Spleen (tissue), 11 donors: ENCODE measurements around the gene AADAT. TPM values are rescaled to one million over a fixed set of nuclear protein-coding genes. Genes with fewer than 3 reads are reported as not detected.
"Not testable (repeated sequence)": the region's sequence is repeated elsewhere in the genome, so short reads cannot be mapped to it uniquely, and the experiment has no call there.

Experiments used
- DNase-seq: peaks from one replicate; pipeline ENCODE4 v3.0.0-alpha.2; 2020
- H3K27ac ChIP-seq, 8 donors: fragments of 200-600 bp; sonication (generic) in 7 of 8; 1 replicate in 4 of 8; 2 replicates in 4 of 8; pipeline versions ENCODE4 v1.5.0 to v1.8.0; 2016 to 2021; ENCODE audit warnings: inconsistent platforms in 4 of 8, mild to moderate bottlenecking in 4 of 8, moderate library complexity in 1 of 8
- H3K27me3 ChIP-seq, 7 donors: fragments of 200-600 bp; sonication (generic) in 6 of 7; replicated peaks in 1 of 7; 1 replicate in 4 of 7; 2 replicates in 3 of 7; pipeline versions ENCODE4 v1.5.0 to v1.8.0; 2016 to 2021; ENCODE audit warnings: inconsistent platforms in 3 of 7, mild to moderate bottlenecking in 1 of 7
- H3K36me3 ChIP-seq, 6 donors: fragments of 200-600 bp; sonication (generic) in 5 of 6; 1 replicate in 4 of 6; 2 replicates in 2 of 6; pipeline versions ENCODE4 v1.5.0 to v1.8.0; 2016 to 2021; ENCODE audit warnings: inconsistent platforms in 2 of 6
- H3K4me1 ChIP-seq, 6 donors: fragments of 200-600 bp; sonication (generic) in 5 of 6; 1 replicate in 3 of 6; 2 replicates in 3 of 6; pipeline versions ENCODE4 v1.5.0 to v1.8.0; 2016 to 2021; ENCODE audit warnings: inconsistent platforms in 3 of 6
- H3K4me3 ChIP-seq, 8 donors: fragments of 200-600 bp; sonication (generic) in 7 of 8; 1 replicate in 4 of 8; 2 replicates in 4 of 8; pipeline versions ENCODE4 v1.5.0 to v1.8.0; 2016 to 2021; ENCODE audit warnings: inconsistent platforms in 4 of 8, mild to moderate bottlenecking in 4 of 8, moderate library complexity in 2 of 8
- H3K9me3 ChIP-seq, 8 donors: fragments of 200-600 bp; sonication (generic) in 7 of 8; 1 replicate in 4 of 8; 2 replicates in 4 of 8; pipeline versions ENCODE4 v1.5.0 to v1.8.0; 2016 to 2021; ENCODE audit warnings: inconsistent platforms in 4 of 8
- POLR2A ChIP-seq, 3 donors: fragments of 450-650 bp; IDR thresholded peaks; one replicate each; pipeline ENCODE4 v1.5.1; 2017; ENCODE audit warnings: antibody characterized with exemption in 3 of 3, mild to moderate bottlenecking in 1 of 3
- POLR2AphosphoS5 ChIP-seq, 3 donors: sonication (generic); formaldehyde crosslinking; IDR thresholded peaks; one replicate each; pipeline ENCODE4 v1.5.1; 2017; ENCODE audit warnings: antibody characterized with exemption in 3 of 3
- WGBS, 5 donors: extraction: QIAGEN DNeasy Blood & Tissue Kit in 3 of 5; methylation state at CpG; one replicate each; pipeline versions ENCODE4 v1.1.5 to v1.1.7; 2013 to 2018; 5-methylcytosine and 5-hydroxymethylcytosine counted together
- intact Hi-C: fragments of 100-400 bp; cut with DNase I; formaldehyde crosslinking; loops from one replicate; pipeline ENCODE4 v1.15.0; 2023; ENCODE audit warnings: low total_unique reads
- polyA plus RNA-seq, 3 donors: library from polyadenylated mRNA; stranded (reverse); fragments of 200-250 nt; gene quantifications; one replicate each; pipeline ENCODE4 v1.2.1, GENCODE V29; 2013
- total RNA-seq, 7 donors: library from RNA; depleted of rRNA in 3 of 7; stranded (reverse); fragments of >200 nt in 3 of 7; fragmentation: NEBNext Ultra II Directional in 4 of 7; extraction: Animal tissue kit (Norgen Biotek cat#: 25700) in 4 of 7; gene quantifications; one replicate each; pipeline versions ENCODE4 v1.1.0 to v1.2.1, GENCODE V29; 2016 to 2021
- TF ChIP-seq, protein P1 (sequence below), 11 experiments: fragments of 200-600 bp in 7 of 11; fragments of 450-650 bp in 4 of 11; sonication (generic) in 4 of 11; IDR thresholded peaks in 8 of 11; conservative IDR thresholded peaks in 3 of 11; 1 replicate in 7 of 11; 2 replicates in 4 of 11; pipeline versions ENCODE4 v1.4.0 to v1.8.0; 2016 to 2021; ENCODE audit warnings: antibody characterized with exemption in 11 of 11, inconsistent platforms in 4 of 11, mild to moderate bottlenecking in 1 of 11
- donor health status: healthy with polysubstance abuse.
- donor health status: DM: no; HTN: no; CAD: no; lungs with moderate emphysema.
- donor health status: DM: no; HTN: no; CAD: no.
- donor health status: Bipolar disorder and iron deficiency.
- donor health status: healthy.
- donor health status: DM: no; HTN: no; CAD: no.
- donor health status: DM: yes; HTN: yes; CAD: no.

AADAT gene
- total and polyA plus RNA-seq, 10 donors = 0.89 to 5.0 (median 1.4) TPM

DNA sequence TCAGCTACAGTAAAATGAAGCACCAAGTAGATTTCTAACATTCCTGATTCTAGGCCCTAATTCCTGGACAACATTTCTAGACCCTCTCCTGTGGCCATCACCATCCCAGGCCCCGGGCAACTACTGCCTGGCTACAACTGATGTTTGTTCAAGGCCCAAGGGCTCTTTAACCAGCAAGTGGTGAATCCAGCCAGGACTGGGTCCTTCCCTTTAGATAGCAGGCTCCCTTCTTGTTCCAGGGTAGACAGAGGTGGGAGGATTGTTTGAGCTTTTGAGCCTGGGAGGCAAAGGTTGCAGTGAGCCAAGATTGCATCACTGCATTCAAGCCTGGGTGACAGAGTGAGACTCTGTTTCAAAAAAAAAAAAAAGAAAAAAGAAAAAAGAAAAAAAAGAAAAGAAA, 12.7 kb upstream of the AADAT start:
- Histone ChIP-seq H3K4me3 (no peak overlapping the region), H3K36me3 (no peaks in the 10 kb centered on the region), H3K9me3 (no peaks in the 10 kb centered on the region), H3K4me1 (no peaks in the 10 kb centered on the region), H3K27me3 (no peaks in the 10 kb centered on the region), H3K27ac (no peak overlapping the region)
- TF ChIP-seq POLR2A (IDR thresholded peaks at IDR 0.05) = no peak
- no peak for TF ChIP-seq POLR2AphosphoS5 (IDR thresholded peaks at IDR 0.05)
- TF ChIP-seq, protein P1, sequence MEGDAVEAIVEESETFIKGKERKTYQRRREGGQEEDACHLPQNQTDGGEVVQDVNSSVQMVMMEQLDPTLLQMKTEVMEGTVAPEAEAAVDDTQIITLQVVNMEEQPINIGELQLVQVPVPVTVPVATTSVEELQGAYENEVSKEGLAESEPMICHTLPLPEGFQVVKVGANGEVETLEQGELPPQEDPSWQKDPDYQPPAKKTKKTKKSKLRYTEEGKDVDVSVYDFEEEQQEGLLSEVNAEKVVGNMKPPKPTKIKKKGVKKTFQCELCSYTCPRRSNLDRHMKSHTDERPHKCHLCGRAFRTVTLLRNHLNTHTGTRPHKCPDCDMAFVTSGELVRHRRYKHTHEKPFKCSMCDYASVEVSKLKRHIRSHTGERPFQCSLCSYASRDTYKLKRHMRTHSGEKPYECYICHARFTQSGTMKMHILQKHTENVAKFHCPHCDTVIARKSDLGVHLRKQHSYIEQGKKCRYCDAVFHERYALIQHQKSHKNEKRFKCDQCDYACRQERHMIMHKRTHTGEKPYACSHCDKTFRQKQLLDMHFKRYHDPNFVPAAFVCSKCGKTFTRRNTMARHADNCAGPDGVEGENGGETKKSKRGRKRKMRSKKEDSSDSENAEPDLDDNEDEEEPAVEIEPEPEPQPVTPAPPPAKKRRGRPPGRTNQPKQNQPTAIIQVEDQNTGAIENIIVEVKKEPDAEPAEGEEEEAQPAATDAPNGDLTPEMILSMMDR (IDR thresholded peaks at IDR 0.05 in 8 of 11, conservative IDR thresholded peaks at IDR 0.05 in 3 of 11) = no peak
- no peak for DNase-seq
- WGBS, 5 donors = 89 to 100% (median 94%) methylated on average over 1 of the region's 1 CpG
- intact Hi-C loops = no loop called here

DNA sequence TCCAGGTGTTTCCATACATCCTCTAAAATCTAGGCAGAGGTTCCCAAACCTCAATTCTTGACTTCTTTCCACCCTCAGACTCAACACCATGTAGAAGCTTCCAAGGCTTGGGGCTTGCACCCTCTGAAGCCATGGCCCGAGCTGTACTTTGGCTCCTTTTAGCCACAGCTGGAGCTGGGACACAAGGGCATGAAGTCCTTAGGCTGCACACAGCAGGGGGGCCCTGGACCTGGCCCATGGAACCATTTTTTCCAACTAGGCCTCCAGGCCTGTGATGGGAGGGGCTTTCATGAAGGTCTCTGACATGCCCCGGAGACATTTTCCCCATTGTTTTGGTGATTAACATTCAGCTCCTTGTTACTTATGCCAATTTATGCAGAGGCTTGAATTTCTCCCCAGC, 8.4 kb upstream of the AADAT start:
- DNase-seq, H3K36me3 ChIP-seq, H3K4me3 ChIP-seq, H3K9me3 ChIP-seq, intact Hi-C loops, H3K27me3 ChIP-seq, H3K27ac ChIP-seq, H3K4me1 ChIP-seq: not testable (repeated sequence)
- WGBS, 5 donors = 80 to 88% (median 83%) methylated on average over 2 of the region's 2 CpGs

DNA sequence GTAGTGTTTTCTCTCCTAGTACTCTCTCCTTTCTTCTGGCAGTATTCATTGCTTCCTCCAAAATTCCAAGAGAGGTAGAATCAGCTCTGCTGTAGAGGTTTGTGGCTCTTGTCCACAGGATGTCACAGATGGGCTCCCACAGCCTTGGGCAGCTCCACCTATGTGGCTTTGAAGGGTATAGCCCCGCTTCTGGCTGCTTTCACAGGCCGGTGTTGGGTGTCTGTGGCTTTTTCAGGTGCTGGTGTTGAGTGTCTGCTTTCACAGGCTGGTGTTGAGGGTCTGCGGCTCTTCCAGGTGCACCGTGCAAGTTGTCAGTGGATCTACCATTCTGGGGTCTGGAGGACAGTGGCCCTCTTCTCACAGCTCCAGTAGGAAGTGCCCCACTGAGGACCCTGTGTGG, 7.9 kb upstream of the AADAT start:
- H3K4me3 ChIP-seq = no peak overlapping the region
- H3K27me3 ChIP-seq = no peaks in the 10 kb centered on the region
- DNase-seq = no peak
- H3K9me3 ChIP-seq = no peaks in the 10 kb centered on the region
- no peak overlapping the region for H3K27ac ChIP-seq
- intact Hi-C loops = no loop called here
- no peaks in the 10 kb centered on the region for H3K36me3 ChIP-seq
- H3K4me1 ChIP-seq = no peaks in the 10 kb centered on the region
- TF ChIP-seq POLR2AphosphoS5 (IDR thresholded peaks at IDR 0.05) (no peak), POLR2A (IDR thresholded peaks at IDR 0.05) (no peak)
- TF ChIP-seq, protein P1 (IDR thresholded peaks at IDR 0.05 in 8 of 11, conservative IDR thresholded peaks at IDR 0.05 in 3 of 11) = no peak
- 56 to 85% (median 80%) methylated on average over 4 of the region's 4 CpGs for WGBS, 5 donors

DNA sequence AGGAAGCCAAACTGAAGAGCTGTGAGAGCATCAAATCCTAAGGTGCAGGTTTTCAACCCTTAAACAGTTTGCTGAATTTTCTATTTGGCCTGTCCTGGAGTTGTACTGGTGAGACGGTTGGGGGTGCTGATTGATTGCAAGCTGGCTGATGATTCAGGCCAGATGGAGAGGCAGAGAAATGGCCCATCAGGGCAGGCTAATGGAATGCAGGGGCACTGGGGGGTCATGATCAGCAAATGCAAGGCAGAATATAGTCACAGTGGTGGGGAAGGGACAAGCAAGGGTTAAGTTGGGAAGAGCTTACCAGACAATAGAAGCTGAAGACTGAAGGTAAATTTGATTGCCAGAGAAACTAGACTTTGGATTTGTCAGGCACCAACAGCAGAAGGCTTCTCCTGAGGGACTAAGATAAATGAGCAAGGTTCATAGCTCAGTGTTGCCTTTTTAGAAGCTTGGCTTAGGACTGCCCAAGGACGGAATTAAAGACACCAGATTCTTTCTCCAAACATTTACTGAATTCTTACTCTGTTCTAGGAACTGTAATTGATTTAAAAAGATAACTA, 4.3 kb upstream of the AADAT start:
- Histone ChIP-seq H3K4me3 (no peak overlapping the region), H3K27ac (no peak overlapping the region), H3K27me3 (peaks cover 0 to 31% (median 12%) of the 10 kb centered on the region in 7 donors), H3K4me1 (peaks cover 4 to 16% (median 12%) of the 10 kb centered on the region in 6 donors), H3K36me3 (no peaks in the 10 kb centered on the region), H3K9me3 (no peaks in the 10 kb centered on the region)
- intact Hi-C loops = no loop called here
- no peak for DNase-seq
- 72 to 86% (median 77%) methylated on average over 2 of the region's 2 CpGs for WGBS, 5 donors
- TF ChIP-seq, protein P1 (IDR thresholded peaks at IDR 0.05 in 8 of 11, conservative IDR thresholded peaks at IDR 0.05 in 3 of 11) = no peak
- no peak for TF ChIP-seq POLR2A (IDR thresholded peaks at IDR 0.05)
- no peak for TF ChIP-seq POLR2AphosphoS5 (IDR thresholded peaks at IDR 0.05)
